Metanephros (tissue), 1 donor: Measurements from ENCODE around the gene CDK7. TPM values are rescaled to one million over a fixed set of nuclear protein-coding genes. Genes with fewer than 3 reads are reported as not detected.

Experiments used
- total RNA-seq: library from RNA; depleted of rRNA; stranded (reverse); fragments of >200 nt; gene quantifications from one replicate; pipeline ENCODE4 v1.2.3, GENCODE V29; 2014

The CDK7 gene
- 25.5 TPM for total RNA-seq

GRCh38 chr5:69234457-69235268, at the start of gene CDK7:
Gene CDK7, plus strand, starts transcription at chr5:69234886. Its CDS starts 90 bp downstream, at chr5:69234976.

GRCh38 chr5:69189162-69190086, 45.3 kb upstream of the CDK7 start, which contains the start of gene CENPH:
Gene CENPH, plus strand, starts transcription at chr5:69189583. Its CDS starts 52 bp downstream, at chr5:69189635.

Other genes with a start within 250 kb of the CDK7 start
- 60.5 TPM for gene SLC30A5, start 140.9 kb upstream of the CDK7 start, total RNA-seq
- 56.9 TPM for gene CCNB1, start 67.7 kb upstream of the CDK7 start, total RNA-seq
- 10.2 TPM for gene CENPH, start 45.3 kb upstream of the CDK7 start, total RNA-seq
- 6.9 TPM for gene CCDC125, start 97.9 kb downstream of the CDK7 start, total RNA-seq
- gene AK6, start 134.6 kb downstream of the CDK7 start, total RNA-seq: 20.7 TPM
- 32.7 TPM for gene TAF9, start 134.6 kb downstream of the CDK7 start, total RNA-seq
- 64.5 TPM for gene RAD17, start 134.9 kb downstream of the CDK7 start, total RNA-seq
- 26.8 TPM for gene MARVELD2, start 180.2 kb downstream of the CDK7 start, total RNA-seq